ENCODE results near the gene KLF2.
A peak's percentile ranks its signal among the peaks of the same experiment; 100 is the strongest.

Gene KLF2

GRCh38 chr19:16328824-16329482 lies 4.3 kb downstream of the KLF2 start:
- no peak for DNase-seq
- intact Hi-C loops (cut with DNase I; ENCODE audit: low total_unique reads) = no loop called here

DNA sequence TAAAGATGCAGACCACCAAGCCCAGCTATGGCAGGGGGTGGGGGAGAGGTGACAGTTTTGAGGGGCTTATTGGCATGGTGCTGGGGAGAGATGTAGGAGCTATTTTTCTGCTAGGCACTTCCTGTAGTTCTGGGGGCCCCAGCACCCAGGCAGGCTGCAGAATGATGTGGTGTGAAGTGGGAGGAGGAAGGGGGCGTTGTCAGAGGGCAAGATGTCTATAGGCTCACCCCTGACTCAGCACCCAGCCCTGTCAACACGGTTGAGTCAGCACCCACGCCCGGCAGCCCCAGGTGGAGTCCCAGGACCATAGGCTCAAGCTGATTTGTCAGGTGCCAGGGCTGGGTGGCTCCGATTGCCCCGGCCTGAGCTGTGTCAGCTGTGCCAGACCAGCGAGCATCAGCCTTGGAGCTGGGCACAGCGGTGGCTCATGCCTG lies 5.8 kb downstream of the KLF2 start:
- no peak for TF ChIP-seq CTCF (IDR thresholded peaks at IDR 0.05)
- intact Hi-C loops (cut with DNase I; ENCODE audit: low total_unique reads) = no loop called here
- Histone ChIP-seq H3K4me1 (peaks cover 0 to 53% (median 32%) of the 10 kb centered on the region in 4 donors), H3K4me3 (no peak overlapping the region), H3K27me3 (no peaks in the 10 kb centered on the region), H3K9me3 (no peaks in the 10 kb centered on the region), H3K36me3 (peaks cover 18 to 28% (median 23%) of the 10 kb centered on the region in 3 donors), H3K27ac (peak overlapping the region; percentile 99)
- DNase-seq = peak; percentile 58 to 82

More at GRCh38 chr19:16328824-16329482, 4.3 kb downstream of the KLF2 start:
- Histone ChIP-seq H3K27ac (peak overlapping the region; percentile 99), H3K36me3 (peaks cover 18 to 28% (median 23%) of the 10 kb centered on the region in 3 donors), H3K27me3 (no peaks in the 10 kb centered on the region), H3K4me3 (peak overlapping the region; percentile 96 to 99), H3K9me3 (no peaks in the 10 kb centered on the region), H3K4me1 (peaks cover 0 to 56% (median 34%) of the 10 kb centered on the region in 4 donors)
- TF ChIP-seq CTCF (IDR thresholded peaks at IDR 0.05) = no peak

DNA sequence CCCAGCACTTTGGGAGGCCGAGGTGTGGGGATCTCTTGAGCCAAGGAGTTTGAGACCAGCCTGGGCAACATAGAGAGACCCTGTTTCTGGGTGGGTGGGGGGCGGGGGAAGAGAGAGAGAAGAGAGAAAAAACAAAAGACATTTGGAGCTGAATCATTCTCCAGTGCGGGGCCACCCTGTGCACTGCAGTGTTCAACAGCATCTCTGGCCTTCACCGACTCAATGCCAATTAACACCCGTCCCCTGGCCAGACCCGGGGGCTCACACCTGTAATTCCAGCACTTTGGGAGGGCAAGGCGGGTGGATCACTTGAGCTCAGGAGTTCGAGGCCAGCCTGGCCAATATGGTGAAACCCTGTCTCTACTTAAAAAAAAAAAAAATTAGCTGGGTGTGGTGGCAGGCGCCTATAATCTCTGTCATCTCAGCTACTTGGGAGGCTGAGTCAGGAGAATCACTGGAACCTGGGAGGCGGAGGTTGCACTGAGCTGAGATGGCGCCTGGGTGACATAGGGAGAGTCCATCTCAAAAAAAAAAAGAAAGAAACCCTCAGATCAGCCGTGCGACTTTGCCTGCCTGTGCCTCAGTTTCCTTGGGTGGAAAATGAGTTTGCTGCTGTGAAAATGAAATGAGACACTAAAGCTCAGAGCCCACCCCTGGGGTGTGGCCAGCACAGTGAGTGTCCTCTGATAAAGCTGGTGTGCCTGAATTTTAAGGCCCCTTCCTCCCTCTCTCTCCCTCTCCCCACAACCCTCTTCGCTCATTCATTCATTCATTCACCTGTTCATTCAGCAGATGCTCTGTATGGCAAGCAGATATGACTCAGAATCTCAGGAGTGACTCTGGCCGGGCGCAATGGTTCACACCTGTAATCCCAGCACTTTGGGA lies 6.4 kb downstream of the KLF2 start:
- Histone ChIP-seq H3K27ac (peak overlapping the region; percentile 99), H3K9me3 (no peaks in the 10 kb centered on the region), H3K27me3 (no peaks in the 10 kb centered on the region), H3K4me1 (peaks cover 0 to 53% (median 32%) of the 10 kb centered on the region in 4 donors), H3K36me3 (peaks cover 17 to 23% (median 18%) of the 10 kb centered on the region in 3 donors), H3K4me3 (no peak overlapping the region)
- TF ChIP-seq CTCF (IDR thresholded peaks at IDR 0.05) = no peak
- DNase-seq = no peak
- intact Hi-C loops (cut with DNase I; ENCODE audit: low total_unique reads) = no loop called here

- Histone ChIP-seq H3K27me3 (no peaks in the 10 kb centered on the region), H3K4me1 (peaks cover 0 to 37% (median 20%) of the 10 kb centered on the region in 4 donors), H3K27ac (no peak overlapping the region), H3K36me3 (peaks cover under 1 to 4% (median 3%) of the 10 kb centered on the region in 3 donors), H3K9me3 (no peaks in the 10 kb centered on the region), H3K4me3 (no peak overlapping the region)
- TF ChIP-seq CTCF (IDR thresholded peaks at IDR 0.05) = no peak
- no peak for DNase-seq
- intact Hi-C loops (cut with DNase I; ENCODE audit: low total_unique reads) = no loop called here
Observed at GRCh38 chr19:16333001-16333586, 8.5 kb downstream of the KLF2 start.

DNA sequence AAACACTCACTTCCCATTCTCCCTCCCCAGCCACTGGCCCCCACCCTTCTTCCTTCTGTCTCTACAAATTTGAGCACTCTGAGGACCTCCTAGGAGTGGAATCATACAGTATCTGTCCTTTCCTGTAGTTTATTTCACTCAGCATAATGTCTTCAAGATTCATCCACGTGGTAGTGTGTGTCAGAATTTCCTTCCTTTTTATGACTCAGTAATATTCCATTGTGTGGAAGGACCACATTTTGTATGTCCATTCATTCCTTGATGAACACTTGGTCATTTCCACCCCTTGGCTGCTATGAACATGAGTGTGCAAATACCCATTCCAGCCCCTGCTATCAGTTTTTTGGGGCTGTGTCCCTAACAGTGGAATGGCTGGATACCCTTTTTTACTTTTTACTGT lies 9.8 kb downstream of the KLF2 start:
- Histone ChIP-seq H3K4me1 (peaks cover 0 to 38% (median 27%) of the 10 kb centered on the region in 4 donors), H3K27me3 (no peaks in the 10 kb centered on the region), H3K4me3 (no peak overlapping the region), H3K9me3 (no peaks in the 10 kb centered on the region), H3K27ac (no peak overlapping the region), H3K36me3 (no peaks in the 10 kb centered on the region)
- no peak for DNase-seq
- intact Hi-C loops (cut with DNase I; ENCODE audit: low total_unique reads) = no loop called here
- TF ChIP-seq CTCF (IDR thresholded peaks at IDR 0.05) = no peak

All from tibial artery (tissue), 4 donors.